H7 (cell line): ENCODE results near the gene IFFO2. TPM values are rescaled to one million over a fixed set of nuclear protein-coding genes. Genes with fewer than 3 reads are reported as not detected.

Source experiments
- DNase-seq: peaks from one replicate; pipeline ENCODE4 v3.0.0; 2012
- H3K27me3 ChIP-seq: 2 replicates; pipeline ENCODE4 v1.6.0; 2011; ENCODE audit warnings: mild to moderate bottlenecking, low read length; ENCODE audit not compliant: control insufficient read depth, insufficient read depth
- H3K36me3 ChIP-seq: replicated peaks from 2 replicates; pipeline ENCODE4 v1.5.1; 2011; ENCODE audit warnings: low read length; ENCODE audit not compliant: control insufficient read depth, insufficient read depth
- H3K4me3 ChIP-seq: 2 replicates; pipeline ENCODE4 v1.5.1; 2011; ENCODE audit warnings: low read depth, mild to moderate bottlenecking, control low read depth, low read length, moderate library complexity; ENCODE audit not compliant: insufficient read depth
- total RNA-seq: library from RNA; depleted of rRNA; stranded (reverse); fragments of >200 nt; shearing (Covaris generic); gene quantifications from 2 replicates; pipeline ENCODE4 v1.2.3, GENCODE V29; 2014

The IFFO2 gene
- total RNA-seq, 1 experiment from 2014 or later = 19.6 TPM

- Histone ChIP-seq H3K27me3 (no peaks in the 10 kb centered on the region), H3K4me3 (no peak overlapping the region), H3K36me3 (no peaks in the 10 kb centered on the region)
- DNase-seq = peak; percentile 75
These were observed 28.7 kb downstream of the IFFO2 start for GRCh38 chr1:18927654-18928272.

DNA sequence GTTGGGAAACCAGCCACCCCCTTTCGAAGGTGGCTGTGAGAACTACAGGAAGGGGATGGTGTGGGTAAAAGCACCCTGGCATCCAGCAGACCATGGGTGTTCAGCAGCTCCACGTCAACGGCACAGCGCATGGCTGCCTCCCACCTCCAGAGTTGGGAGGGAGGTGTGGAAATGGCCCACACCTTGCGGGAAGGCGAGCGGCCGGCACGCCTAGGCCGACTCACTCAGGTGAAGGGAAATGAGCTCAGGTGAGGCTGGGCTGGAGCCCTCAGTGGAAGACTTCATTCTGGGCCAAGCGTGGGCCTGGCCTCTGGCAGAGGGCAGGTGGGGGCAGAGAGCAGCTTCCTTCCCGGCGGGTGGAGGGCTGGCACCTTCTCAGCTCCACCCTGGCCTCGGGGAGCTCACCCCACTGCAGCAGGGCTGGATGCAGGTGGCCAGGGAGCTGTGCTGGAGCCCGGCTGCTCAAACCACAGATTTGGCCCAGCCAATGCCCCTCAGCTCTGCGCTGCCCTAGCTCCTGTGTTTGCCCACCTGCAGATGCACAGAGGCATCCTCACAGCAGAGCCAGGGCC is 29.3 kb downstream of the IFFO2 start:
- no peaks in the 10 kb centered on the region for H3K27me3 ChIP-seq
- no peaks in the 10 kb centered on the region for H3K36me3 ChIP-seq
- no peak for DNase-seq
- H3K4me3 ChIP-seq = no peak overlapping the region

GRCh38 chr1:18926315-18927081 is 30.0 kb downstream of the IFFO2 start:
- Histone ChIP-seq H3K36me3 (no peaks in the 10 kb centered on the region), H3K27me3 (no peaks in the 10 kb centered on the region), H3K4me3 (no peak overlapping the region)
- DNase-seq = no peak

- DNase-seq = no peak
- no peaks in the 10 kb centered on the region; the same call in 1 of the 2 replicates for H3K36me3 ChIP-seq
- no peak overlapping the region for H3K4me3 ChIP-seq
- H3K27me3 ChIP-seq = no peaks in the 10 kb centered on the region
These were observed 31.2 kb downstream of the IFFO2 start for GRCh38 chr1:18925279-18925678.

- H3K27me3 ChIP-seq = no peaks in the 10 kb centered on the region
- no peak overlapping the region for H3K4me3 ChIP-seq
- no peaks in the 10 kb centered on the region; the same call in 1 of the 2 replicates for H3K36me3 ChIP-seq
- DNase-seq = no peak
These were observed 32.2 kb downstream of the IFFO2 start for GRCh38 chr1:18924221-18924691.

DNA sequence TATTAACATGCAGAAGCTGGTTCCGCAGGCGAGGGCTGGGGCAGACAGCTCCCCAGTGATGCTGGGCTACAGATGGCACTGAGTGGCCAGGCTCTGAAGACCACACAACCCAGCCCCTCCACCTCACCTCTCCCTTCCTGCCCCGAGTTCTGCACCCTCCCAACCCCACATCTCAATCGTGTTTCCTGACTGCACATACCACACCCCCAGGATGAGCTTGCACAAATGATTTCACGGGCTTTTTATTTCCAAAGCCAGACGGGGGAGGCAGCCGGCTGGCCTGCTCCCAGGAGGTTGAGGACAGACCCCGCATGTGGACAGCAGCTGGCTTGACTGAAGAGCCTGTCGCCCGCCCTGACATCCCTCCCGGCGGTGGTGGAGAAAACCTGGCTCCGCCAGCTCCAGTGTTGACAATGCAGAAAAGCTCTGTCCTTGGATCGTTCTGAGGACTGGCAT is 32.7 kb downstream of the IFFO2 start:
- Histone ChIP-seq H3K4me3 (no peak overlapping the region), H3K36me3 (no peaks in the 10 kb centered on the region; the same call in 1 of the 2 replicates), H3K27me3 (no peaks in the 10 kb centered on the region)
- no peak for DNase-seq

DNA sequence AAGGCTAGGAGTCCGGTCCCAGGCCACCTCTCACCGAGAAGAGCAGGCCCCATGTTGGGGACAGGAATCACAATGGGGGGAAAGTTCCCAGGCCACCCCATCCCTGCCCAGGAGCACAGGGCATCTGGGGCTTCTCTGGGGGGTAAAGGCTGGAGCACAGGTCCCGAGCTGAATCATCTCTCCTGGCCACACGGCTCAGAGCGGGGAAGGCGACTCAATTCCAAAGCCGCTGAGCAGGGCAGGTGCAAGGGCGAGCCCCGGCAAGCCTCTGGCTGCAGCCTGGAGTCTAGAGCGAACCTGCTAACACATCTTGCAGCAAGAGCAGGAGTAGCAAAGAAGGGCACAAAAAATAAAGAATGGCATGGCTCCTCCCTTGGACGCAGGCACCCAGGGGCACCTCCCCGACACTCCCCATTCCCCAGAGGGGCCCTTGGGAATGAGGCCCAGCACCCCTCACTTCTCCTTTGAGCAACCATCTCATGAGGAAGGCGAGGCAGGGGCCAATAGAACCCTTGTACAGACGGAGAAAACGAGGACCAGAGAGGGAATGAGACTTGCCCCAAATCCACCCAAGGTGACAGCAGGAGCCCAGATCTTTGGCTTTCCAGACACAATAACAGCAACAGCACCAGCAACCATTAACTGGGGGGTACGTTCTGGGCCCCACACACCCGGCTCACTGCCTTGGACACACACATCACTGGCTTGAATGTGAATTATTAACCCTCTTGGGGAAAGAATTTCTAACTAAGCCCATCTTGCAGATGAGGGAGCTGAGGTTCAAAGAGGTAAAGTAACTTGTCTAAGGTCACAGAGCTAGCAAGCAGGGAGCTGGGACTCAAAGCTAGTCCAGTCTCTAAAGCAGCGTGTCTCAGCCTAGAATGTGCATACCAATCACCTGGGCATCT is 33.4 kb downstream of the IFFO2 start:
- Histone ChIP-seq H3K4me3 (no peak overlapping the region), H3K36me3 (no peaks in the 10 kb centered on the region; the same call in 1 of the 2 replicates), H3K27me3 (no peaks in the 10 kb centered on the region)
- DNase-seq = no peak

DNA sequence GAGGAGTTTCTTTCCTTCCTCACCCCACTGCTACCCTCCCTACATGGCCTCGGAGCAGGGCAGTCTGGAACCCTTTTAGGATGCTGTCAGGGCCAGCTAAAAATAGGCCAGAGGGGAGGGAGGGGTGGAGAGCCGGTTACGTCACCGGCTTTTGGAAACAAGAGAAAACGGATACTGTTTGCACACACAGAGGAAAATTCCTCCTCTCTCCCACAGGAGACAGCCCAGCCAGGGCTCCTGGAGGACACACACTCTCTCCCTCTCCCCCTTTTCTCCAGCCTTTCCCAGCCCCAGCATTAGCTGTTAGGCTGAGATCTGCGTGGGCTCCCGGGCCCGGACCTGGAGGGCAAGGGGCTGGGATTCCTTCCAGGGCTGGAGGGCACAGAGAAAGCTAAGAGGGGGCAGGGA is 34.2 kb downstream of the IFFO2 start:
- Histone ChIP-seq H3K36me3 (no peaks in the 10 kb centered on the region; the same call in 1 of the 2 replicates), H3K27me3 (no peaks in the 10 kb centered on the region), H3K4me3 (no peak overlapping the region)
- DNase-seq = no peak

- no peak for DNase-seq
- H3K4me3 ChIP-seq = no peak overlapping the region
- no peaks in the 10 kb centered on the region for H3K27me3 ChIP-seq
- no peaks in the 10 kb centered on the region; the same call in 1 of the 2 replicates for H3K36me3 ChIP-seq
These were observed 34.8 kb downstream of the IFFO2 start for GRCh38 chr1:18921516-18922251.

DNA sequence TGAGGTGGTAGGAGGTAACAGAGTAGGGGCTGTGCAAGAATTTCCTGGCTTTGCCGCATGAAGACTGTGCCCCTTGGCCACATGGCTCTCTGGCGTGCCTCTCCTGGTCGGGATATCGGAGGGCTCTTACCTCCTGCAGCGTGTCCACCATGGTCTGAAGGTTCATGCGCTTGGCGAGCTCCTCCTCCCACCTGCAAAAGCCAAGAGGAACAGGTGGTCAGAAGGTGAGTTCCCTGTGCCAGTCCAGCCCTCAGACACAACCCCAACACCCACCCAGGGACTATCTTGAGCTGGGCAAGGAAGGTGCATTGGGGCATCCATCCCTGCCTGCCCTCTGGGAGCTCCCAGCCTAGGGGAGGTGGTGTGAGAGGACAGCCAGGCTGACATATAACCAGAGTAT is 35.5 kb downstream of the IFFO2 start:
- Histone ChIP-seq H3K36me3 (no peaks in the 10 kb centered on the region; the same call in 1 of the 2 replicates), H3K4me3 (no peak overlapping the region), H3K27me3 (no peaks in the 10 kb centered on the region)
- DNase-seq = no peak

- Histone ChIP-seq H3K36me3 (no peaks in the 10 kb centered on the region; the same call in 1 of the 2 replicates), H3K4me3 (no peak overlapping the region), H3K27me3 (no peaks in the 10 kb centered on the region)
- DNase-seq = no peak
These were observed 36.5 kb downstream of the IFFO2 start for GRCh38 chr1:18919956-18920355.

GRCh38 chr1:18919197-18919905 is 37.1 kb downstream of the IFFO2 start:
- Histone ChIP-seq H3K4me3 (no peak overlapping the region), H3K27me3 (no peaks in the 10 kb centered on the region), H3K36me3 (no peaks in the 10 kb centered on the region; the same call in 1 of the 2 replicates)
- DNase-seq = no peak

DNA sequence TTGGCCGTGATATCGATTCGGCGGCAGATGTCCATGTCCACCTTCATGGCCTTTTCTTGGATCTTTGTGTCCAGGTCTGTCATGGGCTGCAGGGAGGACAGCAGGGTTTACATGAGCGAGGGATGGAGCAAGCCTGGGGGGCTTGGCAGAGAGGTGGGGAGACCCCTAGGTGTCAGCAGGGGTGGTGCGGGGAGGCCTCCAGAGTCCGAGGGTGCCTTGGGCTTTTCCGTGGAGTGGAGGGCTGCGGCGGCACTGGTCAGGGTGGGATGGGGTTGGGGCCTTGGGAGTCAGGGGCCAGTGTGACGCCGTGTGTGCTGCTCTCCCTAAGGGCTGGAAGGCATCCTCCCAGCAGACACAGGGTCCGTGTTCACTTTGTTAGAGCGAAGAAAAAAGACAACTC is 38.1 kb downstream of the IFFO2 start:
- H3K4me3 ChIP-seq = no peak overlapping the region
- no peaks in the 10 kb centered on the region; the same call in 1 of the 2 replicates for H3K36me3 ChIP-seq
- DNase-seq = peak; percentile 78
- no peaks in the 10 kb centered on the region for H3K27me3 ChIP-seq
